Stimulated activated CD8-positive, alpha-beta memory T cell treated with anti-CD3 and anti-CD28 coated beads, Interleukin-2, amount 100 ng/mL, for 48 hours (primary cell): ENCODE results near the gene OVCA2.

Source experiments
- DNase-seq, 2 donors: peaks; one replicate each; pipeline ENCODE4 v3.0.0-alpha.2; 2020; ENCODE audit warnings: low read depth in 2 of 2

The OVCA2 gene

GRCh38 chr17:2064980-2065785 lies 23.4 kb downstream of the OVCA2 start:
- DNase-seq, result peak in 1 of 2 donors; percentile 68

DNA sequence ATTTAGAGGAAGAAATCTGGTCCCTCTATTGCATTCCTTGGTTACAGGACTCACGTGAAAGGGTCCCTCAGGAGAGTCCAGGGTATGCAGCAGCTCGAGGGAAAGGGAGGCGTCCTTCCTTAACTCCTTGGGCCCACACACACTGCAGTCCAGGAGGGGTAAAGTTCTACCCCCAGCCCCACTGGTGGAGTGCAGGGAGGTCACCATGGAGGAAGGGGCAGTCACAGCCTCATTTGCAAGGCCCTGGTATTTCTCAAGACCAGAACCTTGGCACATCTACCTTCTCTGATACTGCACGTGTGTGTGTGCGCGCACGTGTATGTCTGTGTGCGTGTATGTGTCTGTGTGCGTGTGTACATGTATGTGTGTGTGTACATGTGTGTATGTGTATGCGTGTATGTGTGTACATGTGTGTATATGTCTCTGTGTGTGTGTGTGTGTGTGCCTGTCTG lies 24.2 kb downstream of the OVCA2 start:
- DNase-seq, result no peak

GRCh38 chr17:2067048-2067561 lies 25.3 kb downstream of the OVCA2 start:
- DNase-seq, result no peak

GRCh38 chr17:2067608-2068024 lies 25.8 kb downstream of the OVCA2 start:
- no peak for DNase-seq

DNA sequence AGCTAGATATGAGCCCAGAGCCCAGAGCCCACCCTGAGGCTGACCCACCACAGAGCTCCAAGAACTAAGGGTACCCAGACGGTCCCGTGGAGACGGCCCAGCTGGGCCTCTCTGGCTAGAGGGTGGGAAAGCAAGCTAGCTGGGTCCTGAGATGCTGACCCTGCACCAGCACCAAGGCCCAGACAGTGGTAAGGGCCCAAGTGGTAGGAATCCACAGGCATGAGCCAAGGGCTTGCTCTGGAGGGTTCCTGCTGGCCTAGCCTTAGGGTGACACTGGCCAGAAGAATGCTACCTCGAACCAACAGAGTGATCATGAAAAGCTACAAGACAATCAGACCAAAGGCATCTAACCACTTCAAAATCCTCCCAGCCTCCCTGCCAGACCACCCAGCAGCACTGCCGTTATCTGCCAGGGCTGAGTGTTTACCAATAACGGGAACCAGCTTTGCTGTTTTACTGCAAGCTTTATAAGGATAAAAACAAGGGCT lies 26.3 kb downstream of the OVCA2 start:
- no peak for DNase-seq

GRCh38 chr17:2068519-2069051 lies 26.8 kb downstream of the OVCA2 start:
- DNase-seq, result no peak

DNA sequence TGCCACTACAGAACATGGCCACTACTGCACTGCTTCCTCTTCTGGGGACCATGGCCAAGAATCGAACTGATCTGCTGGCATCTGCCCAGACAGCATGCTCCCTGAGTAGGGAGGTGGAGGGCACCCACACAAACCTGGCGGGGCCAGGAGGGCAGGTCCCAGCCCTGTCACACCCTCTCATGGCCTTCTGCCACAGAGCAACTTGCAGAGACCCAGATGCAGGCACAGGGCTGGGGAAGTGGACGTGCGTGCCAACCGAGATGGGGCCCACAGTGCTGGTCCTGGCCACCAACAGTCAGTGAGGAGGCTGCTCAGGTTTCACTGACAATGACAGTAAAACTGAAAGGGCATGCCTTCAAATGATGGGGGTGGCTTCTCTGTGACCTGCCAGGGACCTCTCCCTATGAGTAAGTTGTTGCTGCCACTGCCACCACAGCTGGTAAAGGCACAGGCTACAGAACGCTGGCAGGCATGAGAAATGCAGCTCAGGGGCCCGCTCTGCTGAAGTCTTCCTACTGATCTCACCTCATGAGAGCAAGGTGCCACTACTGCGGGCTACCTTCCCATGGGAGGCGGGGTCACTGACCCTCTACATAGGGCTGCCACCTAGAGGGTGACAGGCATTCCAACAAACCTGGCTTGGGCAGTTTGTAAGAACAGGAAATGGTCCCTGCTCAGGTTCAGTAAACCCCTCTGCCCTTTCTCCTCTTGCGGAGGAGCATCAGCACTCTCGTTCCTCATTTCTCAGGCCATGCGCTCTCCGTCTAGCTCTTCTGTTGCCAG lies 28.6 kb downstream of the OVCA2 start:
- peak in 1 of 2 donors; percentile 69 for DNase-seq

DNA sequence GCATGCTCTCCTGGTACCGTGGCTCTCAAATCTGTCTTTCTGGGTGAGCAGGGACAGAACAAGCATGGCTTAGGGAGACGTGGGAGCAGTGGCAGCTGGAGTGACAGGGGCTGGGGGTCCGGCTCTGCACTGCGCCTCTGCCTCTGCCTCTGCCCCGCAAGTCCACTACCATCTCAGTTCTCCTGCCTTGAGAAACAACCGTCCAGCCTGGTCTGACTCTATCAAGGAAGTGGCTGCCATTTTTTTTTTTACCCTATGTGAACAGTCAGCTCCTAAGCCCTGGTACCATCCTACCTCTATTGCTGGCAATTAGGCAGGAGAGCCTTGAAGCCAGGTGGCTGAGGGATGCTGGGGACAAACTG lies 29.2 kb downstream of the OVCA2 start:
- no peak for DNase-seq

GRCh38 chr17:2071455-2072281 lies 29.8 kb downstream of the OVCA2 start:
- DNase-seq, result no peak

- DNase-seq, result no peak
Observed at GRCh38 chr17:2074919-2075318, 33.1 kb downstream of the OVCA2 start.

- no peak for DNase-seq
Observed at GRCh38 chr17:2075336-2076086, 33.7 kb downstream of the OVCA2 start.

DNA sequence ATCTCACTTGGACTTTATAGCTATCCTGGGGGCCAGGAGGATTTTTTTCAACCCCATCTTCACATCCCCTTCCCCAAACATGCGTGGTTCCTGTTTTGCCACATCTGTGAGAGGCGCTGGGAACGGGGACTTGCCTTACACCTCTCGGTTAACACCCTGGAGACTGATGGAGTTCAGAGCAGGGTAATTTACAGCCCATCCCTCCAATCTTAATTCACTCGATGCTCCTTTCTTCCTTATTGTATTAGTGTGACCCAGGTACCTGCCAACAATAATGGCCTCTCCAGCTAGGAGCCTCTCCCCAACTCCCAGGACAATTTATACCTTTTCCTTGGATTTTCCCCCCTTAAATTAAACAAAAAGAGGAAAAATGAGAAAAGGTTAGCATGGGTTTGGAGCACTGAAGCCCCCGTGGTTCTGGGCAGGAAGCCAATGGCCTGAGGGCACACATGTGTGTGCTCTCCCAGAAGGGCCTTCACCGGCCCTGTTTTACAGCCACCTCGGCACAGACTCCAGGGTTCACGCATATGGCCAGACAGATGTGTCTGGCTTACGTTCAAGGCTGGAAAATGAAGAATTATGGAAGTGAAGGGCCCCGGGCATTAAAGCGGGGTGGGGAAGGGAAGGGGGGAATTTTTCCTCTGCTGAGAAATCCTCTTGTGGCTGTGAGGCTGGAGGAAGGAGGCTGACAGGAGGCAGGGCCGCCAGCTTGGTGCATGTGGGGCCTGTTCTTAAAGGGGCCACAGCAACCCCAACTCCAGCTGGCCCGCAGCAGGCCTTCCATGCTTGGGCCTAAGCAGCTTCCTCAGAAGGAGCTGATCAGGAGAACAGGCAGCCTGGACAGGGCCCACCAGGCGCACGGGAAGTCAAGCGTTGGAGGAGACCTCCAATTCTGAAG lies 34.5 kb downstream of the OVCA2 start:
- DNase-seq, result no peak

- no peak for DNase-seq
Observed at GRCh38 chr17:2077040-2077439, 35.2 kb downstream of the OVCA2 start.

- DNase-seq, result no peak
Observed at GRCh38 chr17:2081564-2081963, 39.7 kb downstream of the OVCA2 start.

- no peak for DNase-seq
Observed at GRCh38 chr17:2082003-2082781, 40.4 kb downstream of the OVCA2 start.

DNA sequence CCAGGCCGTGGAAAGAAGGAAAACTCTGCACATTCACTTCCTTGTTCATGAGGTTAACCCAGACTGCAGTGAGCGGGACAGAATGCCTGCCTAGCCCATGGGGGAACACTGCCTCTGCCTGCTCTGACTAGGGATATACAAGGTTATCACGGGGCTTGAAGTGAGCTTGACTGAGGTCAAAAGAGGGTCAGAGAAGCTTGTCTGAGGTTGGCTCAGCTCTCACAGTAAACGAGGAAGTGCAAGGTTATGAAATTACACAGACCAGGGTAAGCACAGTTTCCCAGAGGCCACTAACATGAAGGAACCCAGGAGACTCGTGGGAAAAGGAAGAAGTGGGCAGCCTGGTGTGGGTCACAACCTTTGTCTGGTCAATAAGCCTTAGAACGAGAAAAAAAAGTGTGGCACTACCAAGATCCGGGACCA lies 41.8 kb downstream of the OVCA2 start:
- DNase-seq, result no peak

GRCh38 chr17:2084036-2084765 lies 42.4 kb downstream of the OVCA2 start:
- no peak for DNase-seq
